ENCODE results near the gene TOP3A. TPM values are rescaled to one million over a fixed set of nuclear protein-coding genes. Genes with fewer than 3 reads are reported as not detected.
A peak's percentile ranks its signal among the peaks of the same experiment; 100 is the strongest.

Gene TOP3A
- total RNA-seq, 1 donor from 2014 or later, result 52.8 TPM

DNA sequence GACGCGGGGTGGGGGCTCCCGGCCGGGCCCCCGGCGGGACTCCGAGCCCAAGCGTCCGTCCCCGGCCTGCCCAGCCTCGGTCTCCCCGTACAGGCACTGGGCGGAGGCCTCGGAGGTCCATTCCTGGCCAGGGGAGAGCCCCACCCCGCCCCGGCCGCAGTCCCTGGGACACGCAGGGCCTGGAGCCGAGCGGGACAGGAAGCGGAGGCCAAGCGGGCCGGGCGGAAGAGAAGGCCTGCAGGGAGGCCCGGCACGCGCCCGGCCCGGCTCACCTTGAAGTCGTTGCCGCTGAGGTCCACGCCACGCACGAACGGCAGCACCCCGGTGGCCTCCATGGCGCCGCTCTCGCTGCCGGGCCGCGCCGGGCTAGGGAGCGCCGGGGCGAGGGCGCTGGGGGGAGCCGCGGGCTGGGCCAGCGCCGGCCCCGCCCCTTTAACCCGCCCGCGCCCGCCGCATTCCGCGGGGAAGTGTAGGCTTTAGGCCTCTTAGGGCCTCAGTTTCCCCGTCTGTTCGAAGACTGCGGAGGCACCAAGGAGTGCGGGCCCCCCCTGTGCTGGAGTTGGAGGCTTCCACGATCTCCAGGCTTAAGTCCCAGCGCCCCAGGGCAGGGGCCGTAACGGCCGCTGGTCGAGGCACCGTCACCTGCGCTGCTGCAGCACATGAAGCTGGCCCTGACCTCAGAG, 56.3 kb downstream of the TOP3A start, which contains the start of gene FLII:
Gene FLII (minus strand): TSS at position 383 of the 683 bp plus-strand sequence. CDS start 48 bp downstream, at position 335.
- intact Hi-C loops (cut with DNase I), result loop anchor here (1.0 to 5.0 kb wide), 2 partner anchors 41 to 75 kb away; partner anchors contain the start of gene ALKBH5
- TF ChIP-seq, protein P1, sequence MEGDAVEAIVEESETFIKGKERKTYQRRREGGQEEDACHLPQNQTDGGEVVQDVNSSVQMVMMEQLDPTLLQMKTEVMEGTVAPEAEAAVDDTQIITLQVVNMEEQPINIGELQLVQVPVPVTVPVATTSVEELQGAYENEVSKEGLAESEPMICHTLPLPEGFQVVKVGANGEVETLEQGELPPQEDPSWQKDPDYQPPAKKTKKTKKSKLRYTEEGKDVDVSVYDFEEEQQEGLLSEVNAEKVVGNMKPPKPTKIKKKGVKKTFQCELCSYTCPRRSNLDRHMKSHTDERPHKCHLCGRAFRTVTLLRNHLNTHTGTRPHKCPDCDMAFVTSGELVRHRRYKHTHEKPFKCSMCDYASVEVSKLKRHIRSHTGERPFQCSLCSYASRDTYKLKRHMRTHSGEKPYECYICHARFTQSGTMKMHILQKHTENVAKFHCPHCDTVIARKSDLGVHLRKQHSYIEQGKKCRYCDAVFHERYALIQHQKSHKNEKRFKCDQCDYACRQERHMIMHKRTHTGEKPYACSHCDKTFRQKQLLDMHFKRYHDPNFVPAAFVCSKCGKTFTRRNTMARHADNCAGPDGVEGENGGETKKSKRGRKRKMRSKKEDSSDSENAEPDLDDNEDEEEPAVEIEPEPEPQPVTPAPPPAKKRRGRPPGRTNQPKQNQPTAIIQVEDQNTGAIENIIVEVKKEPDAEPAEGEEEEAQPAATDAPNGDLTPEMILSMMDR (IDR thresholded peaks at IDR 0.05), result peak in 1 of 3 experiments; percentile 1
- peak within 1 kb of the TSS; percentile 96 to 100 for H3K27ac ChIP-seq
- peaks cover 22 to 44% of the 10 kb centered on the region in 2 donors for H3K4me1 ChIP-seq
- H3K36me3 ChIP-seq, result peaks cover 38 to 40% of the 10 kb centered on the region in 2 donors
- peak in 1 of 2 donors; percentile 75 for DNase-seq (ENCODE audit: low spot score in 2 of 2)
- no peaks in the 10 kb centered on the region for H3K27me3 ChIP-seq
- H3K4me3 ChIP-seq, result peak within 1 kb of the TSS; percentile 83 to 97
- H3K9me3 ChIP-seq, result no peaks in the 10 kb centered on the region

DNA sequence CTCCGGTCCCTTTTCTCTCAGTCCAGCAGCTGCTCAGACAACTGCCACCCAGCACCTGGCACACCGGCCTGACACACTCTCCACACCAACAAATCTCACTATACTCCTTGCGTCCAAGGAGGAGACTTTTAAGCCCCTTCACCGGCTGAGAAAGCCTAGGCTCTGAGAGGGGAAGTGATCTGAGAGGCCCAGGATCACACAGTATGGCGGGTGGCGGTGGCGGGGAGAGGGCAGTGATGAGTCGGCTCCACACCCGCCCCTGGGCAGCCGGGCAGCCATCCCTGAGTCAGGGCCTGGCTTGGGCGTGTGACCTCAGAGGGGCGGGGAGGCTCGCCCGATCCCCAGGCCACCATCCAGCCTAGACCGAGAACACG, 56.8 kb downstream of the TOP3A start:
- TF ChIP-seq, protein P1 (IDR thresholded peaks at IDR 0.05), result peak in 1 of 3 experiments; percentile 5
- intact Hi-C loops (cut with DNase I), result loop anchor here (1.0 to 5.0 kb wide), 2 partner anchors 41 to 75 kb away; partner anchors contain the start of gene ALKBH5

DNA sequence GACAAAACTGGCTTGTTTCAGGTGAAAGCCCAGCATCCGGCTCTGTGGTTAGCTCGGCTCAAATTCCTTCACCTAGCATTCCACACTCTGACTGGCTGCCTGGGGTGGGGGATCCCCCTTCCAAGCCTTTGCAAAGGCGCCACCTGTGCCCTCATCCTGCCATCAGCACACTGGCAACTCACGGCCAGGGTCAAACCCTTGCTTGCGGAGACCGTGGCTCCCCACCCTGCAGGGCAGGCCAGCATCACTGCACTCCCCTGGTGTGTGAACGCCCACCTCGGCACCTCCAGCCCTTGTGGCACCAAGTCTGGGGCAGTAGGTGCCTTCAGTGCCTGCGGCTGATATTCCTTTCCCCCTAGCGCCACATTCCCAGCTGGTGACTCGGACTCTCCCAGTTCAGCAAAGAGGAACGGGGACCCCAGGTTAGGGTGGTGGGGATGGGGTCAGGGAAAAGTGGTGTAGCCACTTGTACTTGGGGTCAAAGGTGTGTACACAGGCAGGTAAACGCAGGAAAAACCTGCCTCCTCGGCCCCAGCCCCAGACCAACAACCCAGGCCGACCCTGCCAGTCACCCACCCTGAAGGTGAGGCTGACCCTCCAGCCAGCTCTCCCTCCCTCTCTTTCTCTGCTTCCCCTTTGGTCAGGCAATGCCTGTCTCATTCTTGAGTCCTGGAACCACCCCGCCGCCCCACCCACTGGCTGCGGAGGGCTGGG, 57.4 kb downstream of the TOP3A start:
- no peak for DNase-seq (ENCODE audit: low spot score in 2 of 2)
- H3K4me3 ChIP-seq, result peak overlapping the region; percentile 83 to 97
- H3K27ac ChIP-seq, result peak overlapping the region; percentile 96 to 100
- peaks cover 41 to 42% of the 10 kb centered on the region in 2 donors for H3K36me3 ChIP-seq
- intact Hi-C loops (cut with DNase I), result loop anchor here (5.0 kb wide), 1 partner anchor 40 kb away; no protein-coding TSS in a partner anchor
- H3K9me3 ChIP-seq, result no peaks in the 10 kb centered on the region
- no peaks in the 10 kb centered on the region for H3K27me3 ChIP-seq
- TF ChIP-seq, protein P1 (IDR thresholded peaks at IDR 0.05), result no peak
- peaks cover 22 to 37% of the 10 kb centered on the region in 2 donors for H3K4me1 ChIP-seq

More for the DNA sequence above, 56.8 kb downstream of the TOP3A start:
- Histone ChIP-seq H3K9me3 (no peaks in the 10 kb centered on the region), H3K27me3 (no peaks in the 10 kb centered on the region), H3K27ac (peak overlapping the region; percentile 96 to 100), H3K36me3 (peaks cover 38 to 40% of the 10 kb centered on the region in 2 donors), H3K4me1 (peaks cover 22 to 42% of the 10 kb centered on the region in 2 donors), H3K4me3 (peak overlapping the region; percentile 83 to 97)
- DNase-seq (ENCODE audit: low spot score in 2 of 2), result peak; percentile 72 to 94

DNA sequence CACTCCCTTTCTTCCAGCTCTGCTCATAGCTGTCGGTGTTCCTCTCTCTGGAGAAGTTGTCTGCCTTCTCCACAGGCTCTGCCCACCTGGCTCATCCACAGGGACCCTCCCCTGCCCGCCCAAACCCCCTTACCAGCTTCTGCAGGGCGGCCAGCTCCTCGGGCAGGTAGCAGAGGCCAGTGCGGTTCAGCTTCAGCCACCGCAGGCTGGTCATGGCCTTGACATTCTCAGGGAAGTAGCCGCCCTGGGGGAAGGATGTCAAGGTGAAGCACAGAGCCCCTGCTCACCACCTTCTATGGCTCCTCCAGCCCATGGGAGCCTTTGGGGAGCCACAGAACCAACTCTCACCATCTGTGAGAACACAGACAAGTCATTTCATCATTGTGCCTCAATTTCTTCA, 58.0 kb downstream of the TOP3A start:
- Histone ChIP-seq H3K36me3 (peaks cover 47 to 48% of the 10 kb centered on the region in 2 donors), H3K4me3 (peak overlapping the region in 1 of 2 donors; percentile 83), H3K4me1 (peaks cover 20 to 30% of the 10 kb centered on the region in 2 donors), H3K27ac (peak overlapping the region; percentile 4 to 96), H3K27me3 (no peaks in the 10 kb centered on the region), H3K9me3 (no peaks in the 10 kb centered on the region)
- intact Hi-C loops (cut with DNase I), result loop anchor here (5.0 kb wide), 1 partner anchor 39 kb away; no protein-coding TSS in a partner anchor
- no peak for DNase-seq (ENCODE audit: low spot score in 2 of 2)
- TF ChIP-seq, protein P1 (IDR thresholded peaks at IDR 0.05), result no peak

DNA sequence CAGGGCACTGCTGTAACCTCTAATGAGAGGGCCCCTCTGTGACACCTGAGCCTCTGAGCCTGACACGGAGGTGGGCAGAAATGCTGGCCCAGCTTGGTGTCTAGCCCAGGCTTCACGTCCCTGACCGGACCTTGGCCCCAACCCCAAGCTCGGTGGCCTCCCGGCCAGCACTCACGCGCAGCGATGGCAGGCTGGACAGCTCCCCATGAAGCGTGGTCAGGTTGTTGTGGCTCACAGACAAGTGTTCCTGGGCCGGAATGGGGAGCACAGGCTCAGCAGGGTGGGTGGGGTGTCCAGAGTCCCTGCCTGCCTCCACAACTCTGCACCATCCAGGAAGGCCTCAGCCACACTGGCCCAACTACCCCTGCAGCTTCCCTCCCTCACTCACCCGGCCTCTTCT, 58.4 kb downstream of the TOP3A start:
- peaks cover 15 to 26% of the 10 kb centered on the region in 2 donors for H3K4me1 ChIP-seq
- no peak for DNase-seq (ENCODE audit: low spot score in 2 of 2)
- TF ChIP-seq, protein P1 (IDR thresholded peaks at IDR 0.05), result no peak
- peak overlapping the region in 1 of 2 donors; percentile 83 for H3K4me3 ChIP-seq
- no peaks in the 10 kb centered on the region for H3K9me3 ChIP-seq
- intact Hi-C loops (cut with DNase I), result loop anchor here (5.0 kb wide), 1 partner anchor 39 kb away; no protein-coding TSS in a partner anchor
- H3K27ac ChIP-seq, result peak overlapping the region in 1 of 2 donors; percentile 96
- H3K36me3 ChIP-seq, result peaks cover 52 to 53% of the 10 kb centered on the region in 2 donors
- no peaks in the 10 kb centered on the region for H3K27me3 ChIP-seq
